Small intestine (tissue), 7 donors: ENCODE data around the gene FCRL6. TPM values are rescaled to one million over a fixed set of nuclear protein-coding genes. Genes with fewer than 3 reads are reported as not detected.

Experiments used
- DNase-seq, 2 donors: peaks; one replicate each; pipeline versions ENCODE4 v3.0.0 to v3.0.0-alpha.2; 2013
- FAIRE-seq: peaks from 2 replicates; lab custom pipeline; 2012; peaks lifted over from hg19 to GRCh38; lab: Jason Lieb, UNC
- H3K27ac ChIP-seq, 3 donors: one replicate each; pipeline ENCODE4 v1.5.1; 2013; ENCODE audit warnings: low read length in 2 of 3, mild to moderate bottlenecking in 2 of 3, control low read depth in 1 of 3, inconsistent platforms in 1 of 3, low read depth in 1 of 3, moderate library complexity in 1 of 3
- H3K27me3 ChIP-seq, 3 donors: one replicate each; pipeline ENCODE4 v1.6.1; 2013; ENCODE audit warnings: low read length in 3 of 3, inconsistent platforms in 1 of 3; ENCODE audit not compliant: control insufficient read depth in 3 of 3, insufficient read depth in 3 of 3
- H3K36me3 ChIP-seq, 3 donors: one replicate each; pipeline ENCODE4 v1.6.1; 2013; ENCODE audit warnings: low read length in 3 of 3, inconsistent platforms in 1 of 3, low read depth in 1 of 3, mild to moderate bottlenecking in 1 of 3, moderate library complexity in 1 of 3; ENCODE audit not compliant: control insufficient read depth in 3 of 3, insufficient read depth in 2 of 3
- H3K4me1 ChIP-seq, 3 donors: one replicate each; pipeline ENCODE4 v1.6.1; 2013; ENCODE audit warnings: low read length in 2 of 3, inconsistent platforms in 1 of 3, low read depth in 1 of 3, mild to moderate bottlenecking in 1 of 3, moderate library complexity in 1 of 3; ENCODE audit not compliant: control insufficient read depth in 3 of 3, insufficient read depth in 2 of 3
- H3K4me3 ChIP-seq, 3 donors: one replicate each; pipeline ENCODE4 v1.5.1; 2013; ENCODE audit warnings: low read length in 3 of 3, control low read depth in 1 of 3, inconsistent platforms in 1 of 3, low read depth in 1 of 3, mild to moderate bottlenecking in 1 of 3, moderate library complexity in 1 of 3
- H3K9me3 ChIP-seq, 2 donors: one replicate each; pipeline ENCODE4 v1.6.1; 2013; ENCODE audit warnings: low read depth in 1 of 2, low read length in 1 of 2; ENCODE audit not compliant: control insufficient read depth in 2 of 2, insufficient read depth in 1 of 2
- WGBS, 3 donors: extraction: QIAGEN DNeasy Blood & Tissue Kit; methylation state at CpG; one replicate each; pipeline ENCODE4 v1.1.7; 2013; 5-methylcytosine and 5-hydroxymethylcytosine counted together
- polyA plus RNA-seq, 4 donors: library from polyadenylated mRNA; stranded (reverse) in 3 of 4; unstranded in 1 of 4; fragments of 200-250 nt in 3 of 4; fragments of 120-200 nt in 1 of 4; gene quantifications; one replicate each; pipeline versions ENCODE4 v1.2.1 to v1.2.3, GENCODE V29; 2013
- donor health status: healthy with polysubstance abuse.
- donor health status: control.
- donor health status: control.
- donor health status: Bipolar disorder and iron deficiency.
- donor health status: healthy.

Gene FCRL6
- polyA plus RNA-seq, 4 donors = 0.32 to 0.81 (median 0.40) TPM; not detected in 1

DNA sequence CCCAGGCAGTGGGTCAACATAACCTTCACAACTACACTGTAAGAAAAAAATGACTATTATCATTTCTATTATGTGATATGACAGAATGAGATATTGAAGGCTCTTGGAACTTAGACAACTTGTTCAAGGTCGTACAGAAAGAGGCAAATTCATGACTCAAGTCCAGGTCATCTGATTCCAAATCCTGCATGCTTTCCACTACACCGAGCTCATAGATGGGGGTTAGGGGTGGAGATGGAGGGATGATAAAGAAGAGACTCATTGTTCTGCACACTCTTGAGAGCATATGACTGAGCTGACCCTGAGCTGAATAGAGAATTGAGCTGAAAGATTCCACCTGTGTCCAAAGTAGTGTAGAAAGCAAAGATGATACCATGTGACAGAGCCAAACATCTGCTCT is 2.8 kb downstream of the FCRL6 start:
- Histone ChIP-seq H3K27ac (no peak overlapping the region), H3K4me1 (no peaks in the 10 kb centered on the region), H3K36me3 (no peaks in the 10 kb centered on the region), H3K4me3 (no peak overlapping the region), H3K9me3 (no peaks in the 10 kb centered on the region), H3K27me3 (peaks cover 0 to 2% (median 0%) of the 10 kb centered on the region in 3 donors)
- WGBS, 3 donors = 37 to 50% (median 44%) methylated on average over 2 of the region's 2 CpGs
- DNase-seq (no peak), FAIRE-seq (no peak)

GRCh38 chr1:159815926-159816325 is 13.8 kb downstream of the FCRL6 start:
- FAIRE-seq (no peak), DNase-seq (no peak)
- Histone ChIP-seq H3K4me3 (no peak overlapping the region), H3K36me3 (no peaks in the 10 kb centered on the region), H3K4me1 (peaks cover 0 to 3% (median 0%) of the 10 kb centered on the region in 3 donors), H3K27me3 (peaks cover 0 to 2% (median 2%) of the 10 kb centered on the region in 3 donors), H3K9me3 (no peaks in the 10 kb centered on the region), H3K27ac (no peak overlapping the region)
- WGBS, 3 donors = 88 to 96% (median 90%) methylated on average over 8 of the region's 8 CpGs

DNA sequence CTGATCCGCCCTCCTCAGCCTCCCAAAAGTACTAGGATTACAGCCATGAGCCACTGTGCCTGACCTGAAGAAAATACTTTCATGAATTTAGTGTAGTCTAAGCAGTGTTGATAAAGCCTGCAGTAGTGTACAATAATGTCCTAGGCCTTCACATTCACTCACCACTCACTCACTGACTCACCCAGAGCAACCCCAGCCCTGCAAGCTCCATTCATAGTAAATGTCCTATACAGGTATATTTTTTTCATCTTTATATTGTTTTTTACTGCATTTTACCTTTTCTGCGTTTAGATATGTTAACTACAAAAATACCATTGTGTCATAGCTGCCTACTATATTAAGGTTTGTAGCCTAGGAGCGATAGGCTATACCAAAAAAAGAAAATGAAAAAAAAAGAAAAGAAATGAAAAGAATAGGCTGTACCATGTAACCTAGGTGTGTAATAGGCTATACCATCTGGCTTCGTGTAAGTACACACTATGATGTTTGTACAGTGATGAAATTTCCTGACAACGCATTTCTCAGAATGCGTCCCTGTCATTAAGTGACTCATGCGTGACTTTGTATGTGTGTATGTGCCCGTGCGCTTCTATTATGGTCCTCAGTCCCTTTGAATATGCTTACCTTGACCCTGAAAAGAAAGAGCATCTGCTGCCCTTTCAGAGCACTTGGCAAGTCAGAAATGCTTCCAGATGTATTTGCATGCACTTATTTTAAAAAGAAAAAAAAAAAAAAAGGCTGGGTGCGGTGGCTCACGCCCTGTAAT is 15.3 kb downstream of the FCRL6 start:
- FAIRE-seq (no peak), DNase-seq (peak; percentile 79 to 84)
- H3K4me1 ChIP-seq = peaks cover 0 to 3% (median 0%) of the 10 kb centered on the region in 3 donors
- no peaks in the 10 kb centered on the region for H3K36me3 ChIP-seq
- H3K27ac ChIP-seq = no peak overlapping the region
- no peak overlapping the region for H3K4me3 ChIP-seq
- WGBS, 3 donors = 44 to 69% (median 60%) methylated on average over 11 of the region's 11 CpGs
- H3K9me3 ChIP-seq = no peaks in the 10 kb centered on the region
- peaks cover 0 to 3% (median 2%) of the 10 kb centered on the region in 3 donors for H3K27me3 ChIP-seq

GRCh38 chr1:159821171-159821867 is 19.2 kb downstream of the FCRL6 start:
- FAIRE-seq (no peak), DNase-seq (no peak)
- Histone ChIP-seq H3K36me3 (no peaks in the 10 kb centered on the region), H3K27me3 (peaks cover 0 to 3% (median 0%) of the 10 kb centered on the region in 3 donors), H3K27ac (no peak overlapping the region), H3K9me3 (no peaks in the 10 kb centered on the region), H3K4me3 (no peak overlapping the region), H3K4me1 (peaks cover 0 to 3% (median 2%) of the 10 kb centered on the region in 3 donors)
- 48 to 84% (median 77%) methylated on average over 9 of the region's 9 CpGs for WGBS, 3 donors

GRCh38 chr1:159823406-159823805 is 21.2 kb downstream of the FCRL6 start:
- DNase-seq = peak; percentile 58 to 65
- FAIRE-seq = no peak
- peaks cover 0 to 3% (median 0%) of the 10 kb centered on the region in 3 donors for H3K27me3 ChIP-seq
- 24 to 34% (median 26%) methylated on average over 7 of the region's 7 CpGs for WGBS, 3 donors
- H3K4me3 ChIP-seq = no peak overlapping the region
- no peak overlapping the region for H3K27ac ChIP-seq
- H3K9me3 ChIP-seq = no peaks in the 10 kb centered on the region
- no peaks in the 10 kb centered on the region for H3K36me3 ChIP-seq
- H3K4me1 ChIP-seq = peaks cover 0 to 5% (median 0%) of the 10 kb centered on the region in 3 donors

DNA sequence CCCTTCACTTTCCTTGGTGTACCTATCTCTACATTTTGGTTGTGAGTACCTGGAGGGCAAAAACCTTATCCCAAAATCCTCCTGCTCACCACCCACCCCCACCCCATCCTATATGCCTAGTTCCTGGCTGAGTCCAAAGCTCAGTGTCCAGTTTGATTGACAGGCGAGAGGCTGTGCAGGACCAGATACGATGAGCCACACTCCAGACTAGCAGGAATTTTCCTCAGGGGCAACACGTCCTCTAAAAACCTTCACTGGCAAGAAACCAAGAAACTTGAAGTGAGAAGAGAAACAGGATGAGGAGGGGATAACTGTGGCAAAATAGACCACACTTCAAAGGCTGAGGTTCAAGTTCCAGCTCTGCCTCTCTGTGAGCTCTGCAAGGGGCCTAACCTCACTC is 23.4 kb downstream of the FCRL6 start:
- DNase-seq = no peak
- 57 to 62% (median 62%) methylated on average over 3 of the region's 3 CpGs for WGBS, 3 donors
- no peak overlapping the region for H3K27ac ChIP-seq
- no peak for FAIRE-seq
- no peaks in the 10 kb centered on the region for H3K36me3 ChIP-seq
- H3K4me1 ChIP-seq = peaks cover 0 to 5% (median 0%) of the 10 kb centered on the region in 3 donors
- H3K4me3 ChIP-seq = no peak overlapping the region
- no peaks in the 10 kb centered on the region for H3K9me3 ChIP-seq
- peaks cover 0 to 3% (median 0%) of the 10 kb centered on the region in 3 donors for H3K27me3 ChIP-seq

DNA sequence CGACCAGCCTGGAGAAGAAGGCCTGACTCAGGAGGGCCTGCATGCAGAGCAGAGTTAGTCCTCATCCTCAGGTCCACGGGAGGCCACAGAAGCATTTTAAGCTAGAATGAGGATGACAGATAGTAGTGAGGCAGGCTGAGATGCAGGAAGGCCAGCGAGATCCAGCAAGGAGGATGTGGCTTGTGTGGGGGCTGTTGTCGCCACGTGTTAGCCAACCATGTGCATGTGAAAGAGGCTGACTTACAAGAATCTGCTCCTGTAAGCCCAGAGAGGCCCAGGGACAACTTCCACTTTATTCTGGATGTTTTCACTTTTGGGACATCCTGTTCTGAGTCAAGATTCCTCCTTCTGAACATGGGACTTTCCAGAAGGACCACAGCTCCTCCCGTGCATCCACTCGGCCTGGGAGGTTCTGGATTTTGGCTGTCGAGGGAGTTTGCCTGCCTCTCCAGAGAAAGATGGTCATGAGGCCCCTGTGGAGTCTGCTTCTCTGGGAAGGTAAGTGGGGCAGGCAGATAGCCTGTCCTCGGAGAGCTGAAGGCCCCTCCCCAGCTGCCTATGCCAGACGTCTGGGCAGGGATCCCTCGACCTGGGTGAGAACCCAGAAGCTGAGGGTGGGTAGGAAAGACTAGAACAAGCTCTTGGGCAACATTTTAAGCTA is 24.4 kb downstream of the FCRL6 start, which contains the start of gene SLAMF8:
Gene SLAMF8 (plus strand): TSS at position 433 of the 661 bp plus-strand sequence. CDS start 26 bp downstream, at position 459.
- H3K27ac ChIP-seq = peak within 1 kb of the TSS in 1 of 3 donors; percentile 53
- WGBS, 3 donors = 63 to 83% (median 69%) methylated on average over 11 of the region's 11 CpGs
- no peak within 1 kb of the TSS for H3K4me3 ChIP-seq
- peaks cover 0 to 5% (median 0%) of the 10 kb centered on the region in 3 donors for H3K4me1 ChIP-seq
- no peaks in the 10 kb centered on the region for H3K36me3 ChIP-seq
- FAIRE-seq (no peak), DNase-seq (peak in 1 of 2 donors; percentile 58)
- no peaks in the 10 kb centered on the region for H3K27me3 ChIP-seq
- H3K9me3 ChIP-seq = no peaks in the 10 kb centered on the region

- Histone ChIP-seq H3K27me3 (no peaks in the 10 kb centered on the region), H3K36me3 (no peaks in the 10 kb centered on the region), H3K4me1 (peaks cover 0 to 5% (median 0%) of the 10 kb centered on the region in 3 donors), H3K4me3 (no peak overlapping the region), H3K9me3 (no peaks in the 10 kb centered on the region), H3K27ac (peak overlapping the region in 1 of 3 donors; percentile 53)
- 83 to 88% (median 84%) methylated on average over 6 of the region's 6 CpGs for WGBS, 3 donors
- FAIRE-seq (no peak), DNase-seq (no peak)
These were observed 24.9 kb downstream of the FCRL6 start for GRCh38 chr1:159827102-159827490.
